Cardiac muscle cell (in vitro differentiated cells and primary cell): Measurements from ENCODE around the gene ACYP2. TPM values are rescaled to one million over a fixed set of nuclear protein-coding genes. Genes with fewer than 3 reads are reported as not detected.

Experiments used
- DNase-seq, 2 donors: peaks; one replicate each; pipeline versions ENCODE4 v3.0.0 to v3.0.0-alpha.2; 2010 to 2017; ENCODE audit warnings: low read depth in 1 of 2, low spot score in 1 of 2
- H3K27ac ChIP-seq: fragments of 200-600 bp; sonication (generic); 2 replicates; pipeline ENCODE4 v1.5.1; 2016
- H3K27me3 ChIP-seq: fragments of 200-600 bp; sonication (generic); 2 replicates; pipeline ENCODE4 v1.6.0; 2016; ENCODE audit warnings: control low read depth
- H3K36me3 ChIP-seq: fragments of 200-600 bp; sonication (generic); 2 replicates; pipeline ENCODE4 v1.5.1; 2016; ENCODE audit warnings: control low read depth
- H3K4me1 ChIP-seq: fragments of 200-600 bp; sonication (generic); 2 replicates; pipeline ENCODE4 v1.8.1; 2017; ENCODE audit warnings: low read depth, mild to moderate bottlenecking, mixed run types
- H3K4me3 ChIP-seq: fragments of 200-600 bp; sonication (generic); 2 replicates; pipeline ENCODE4 v1.5.1; 2016; ENCODE audit warnings: mild to moderate bottlenecking
- H3K9me3 ChIP-seq: fragments of 200-600 bp; sonication (generic); 2 replicates; pipeline ENCODE4 v1.5.1; 2017; ENCODE audit warnings: low read depth, mild to moderate bottlenecking, control low read depth
- polyA plus RNA-seq: library from polyadenylated mRNA; unstranded; fragments of >200 nt; fragmentation: Nextera tagmentation; extraction: Ambion mirVana; gene quantifications from 2 replicates; pipeline ENCODE4 v1.2.1, GENCODE V29; 2016
- total RNA-seq: library from RNA; depleted of rRNA; stranded (reverse); fragments of >200 nt; gene quantifications from 2 replicates; pipeline ENCODE4 v1.2.3, GENCODE V29; 2016
- TF ChIP-seq, protein P1 (sequence below): IDR thresholded peaks from 2 replicates; pipeline ENCODE4 v1.5.1; 2012; ENCODE audit warnings: low read depth, mild to moderate bottlenecking, low read length

ACYP2 gene
- total and polyA plus RNA-seq, 2 experiments from 2014 or later = 12.6 to 46.8 TPM

DNA sequence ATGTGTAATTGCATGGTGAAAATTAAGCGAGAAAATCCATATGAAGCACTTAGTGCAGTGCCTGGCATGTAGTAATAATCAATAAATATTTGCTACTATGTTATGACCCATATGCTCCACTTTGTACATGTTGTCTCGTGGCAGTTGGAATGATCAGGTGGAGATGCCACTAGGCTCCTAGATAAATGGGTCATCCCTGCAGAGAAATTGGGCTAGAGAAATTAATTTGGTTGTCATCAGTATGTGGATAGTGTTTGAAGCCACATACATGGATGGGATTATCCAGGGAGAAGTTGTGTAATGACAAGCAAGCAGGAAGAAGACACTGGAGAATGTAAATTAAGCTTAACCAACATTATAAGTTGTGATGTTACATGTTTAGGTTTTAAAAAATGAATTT is 33.0 kb downstream of the ACYP2 start:
- no peak overlapping the region for H3K4me3 ChIP-seq
- DNase-seq = no peak
- TF ChIP-seq, protein P1, sequence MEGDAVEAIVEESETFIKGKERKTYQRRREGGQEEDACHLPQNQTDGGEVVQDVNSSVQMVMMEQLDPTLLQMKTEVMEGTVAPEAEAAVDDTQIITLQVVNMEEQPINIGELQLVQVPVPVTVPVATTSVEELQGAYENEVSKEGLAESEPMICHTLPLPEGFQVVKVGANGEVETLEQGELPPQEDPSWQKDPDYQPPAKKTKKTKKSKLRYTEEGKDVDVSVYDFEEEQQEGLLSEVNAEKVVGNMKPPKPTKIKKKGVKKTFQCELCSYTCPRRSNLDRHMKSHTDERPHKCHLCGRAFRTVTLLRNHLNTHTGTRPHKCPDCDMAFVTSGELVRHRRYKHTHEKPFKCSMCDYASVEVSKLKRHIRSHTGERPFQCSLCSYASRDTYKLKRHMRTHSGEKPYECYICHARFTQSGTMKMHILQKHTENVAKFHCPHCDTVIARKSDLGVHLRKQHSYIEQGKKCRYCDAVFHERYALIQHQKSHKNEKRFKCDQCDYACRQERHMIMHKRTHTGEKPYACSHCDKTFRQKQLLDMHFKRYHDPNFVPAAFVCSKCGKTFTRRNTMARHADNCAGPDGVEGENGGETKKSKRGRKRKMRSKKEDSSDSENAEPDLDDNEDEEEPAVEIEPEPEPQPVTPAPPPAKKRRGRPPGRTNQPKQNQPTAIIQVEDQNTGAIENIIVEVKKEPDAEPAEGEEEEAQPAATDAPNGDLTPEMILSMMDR = no peak

DNA sequence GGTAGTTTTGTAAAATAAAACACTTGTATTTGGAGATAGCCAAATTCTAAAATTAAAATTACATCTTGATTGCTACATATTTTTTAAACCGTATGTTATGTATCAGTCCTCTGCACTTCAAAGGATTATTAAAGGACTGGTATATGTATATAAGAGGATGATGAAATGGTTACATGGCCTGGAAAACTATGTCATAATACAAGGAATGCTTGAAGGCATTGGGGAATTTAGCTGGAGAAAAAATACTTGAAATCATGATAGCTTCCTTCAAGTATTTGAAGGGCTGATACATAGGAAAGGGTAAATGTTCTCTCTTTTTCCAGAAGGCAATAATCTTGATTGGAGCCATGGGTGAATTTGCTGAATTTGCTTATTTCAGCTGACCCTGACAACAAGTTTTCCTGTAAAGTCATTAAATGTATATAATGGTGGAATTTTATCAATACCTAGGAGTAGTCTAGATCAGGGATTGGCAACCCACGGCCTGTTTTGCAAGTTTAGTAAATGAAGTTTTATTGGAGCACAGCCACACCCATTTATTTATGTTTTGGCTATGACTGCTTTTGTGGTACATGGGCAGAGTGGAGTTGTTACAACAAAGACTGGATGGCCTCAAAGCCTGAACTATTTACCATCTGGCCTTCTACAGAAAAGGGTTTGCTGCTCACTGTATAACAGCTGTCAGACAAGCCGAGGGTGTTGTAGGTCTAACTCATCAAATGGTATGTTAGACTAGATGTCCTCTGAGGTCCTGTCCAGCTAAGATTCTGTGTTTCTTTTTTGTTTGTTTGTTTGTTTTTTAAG is 34.4 kb downstream of the ACYP2 start:
- no peak overlapping the region for H3K27ac ChIP-seq
- DNase-seq = peak in 1 of 2 donors; percentile 62
- H3K36me3 ChIP-seq = no peaks in the 10 kb centered on the region
- no peak overlapping the region for H3K4me3 ChIP-seq
- H3K9me3 ChIP-seq = no peaks in the 10 kb centered on the region
- H3K27me3 ChIP-seq = no peaks in the 10 kb centered on the region
- TF ChIP-seq, protein P1 = no peak
- H3K4me1 ChIP-seq = no peaks in the 10 kb centered on the region

More for the DNA sequence above, 33.0 kb downstream of the ACYP2 start:
- no peaks in the 10 kb centered on the region for H3K4me1 ChIP-seq
- H3K9me3 ChIP-seq = no peaks in the 10 kb centered on the region
- no peaks in the 10 kb centered on the region for H3K36me3 ChIP-seq
- no peak overlapping the region for H3K27ac ChIP-seq
- H3K27me3 ChIP-seq = no peaks in the 10 kb centered on the region

DNA sequence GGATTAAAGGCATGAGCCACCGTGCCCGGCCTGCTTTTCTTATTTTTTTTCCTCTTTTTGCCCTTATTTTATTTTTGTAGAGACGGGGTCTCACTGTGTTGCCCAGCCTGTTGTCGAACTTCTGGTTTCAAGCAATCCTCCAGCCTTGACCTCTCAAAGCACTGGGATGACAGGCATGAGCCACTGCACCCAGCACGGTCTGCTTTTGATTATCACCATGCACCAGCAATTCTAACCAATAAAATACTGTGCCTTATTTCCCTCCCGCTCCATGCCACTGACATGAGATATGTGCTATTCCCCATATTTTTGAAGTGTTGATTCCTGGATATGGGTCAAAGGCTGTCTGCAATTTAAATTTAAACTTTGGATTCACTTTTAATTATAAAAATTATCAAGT is 42.9 kb downstream of the ACYP2 start:
- Histone ChIP-seq H3K9me3 (no peaks in the 10 kb centered on the region), H3K27ac (no peak overlapping the region), H3K27me3 (no peaks in the 10 kb centered on the region), H3K36me3 (no peaks in the 10 kb centered on the region), H3K4me1 (peaks cover 8% of the 10 kb centered on the region), H3K4me3 (no peak overlapping the region)
- TF ChIP-seq, protein P1 = no peak
- no peak for DNase-seq

DNA sequence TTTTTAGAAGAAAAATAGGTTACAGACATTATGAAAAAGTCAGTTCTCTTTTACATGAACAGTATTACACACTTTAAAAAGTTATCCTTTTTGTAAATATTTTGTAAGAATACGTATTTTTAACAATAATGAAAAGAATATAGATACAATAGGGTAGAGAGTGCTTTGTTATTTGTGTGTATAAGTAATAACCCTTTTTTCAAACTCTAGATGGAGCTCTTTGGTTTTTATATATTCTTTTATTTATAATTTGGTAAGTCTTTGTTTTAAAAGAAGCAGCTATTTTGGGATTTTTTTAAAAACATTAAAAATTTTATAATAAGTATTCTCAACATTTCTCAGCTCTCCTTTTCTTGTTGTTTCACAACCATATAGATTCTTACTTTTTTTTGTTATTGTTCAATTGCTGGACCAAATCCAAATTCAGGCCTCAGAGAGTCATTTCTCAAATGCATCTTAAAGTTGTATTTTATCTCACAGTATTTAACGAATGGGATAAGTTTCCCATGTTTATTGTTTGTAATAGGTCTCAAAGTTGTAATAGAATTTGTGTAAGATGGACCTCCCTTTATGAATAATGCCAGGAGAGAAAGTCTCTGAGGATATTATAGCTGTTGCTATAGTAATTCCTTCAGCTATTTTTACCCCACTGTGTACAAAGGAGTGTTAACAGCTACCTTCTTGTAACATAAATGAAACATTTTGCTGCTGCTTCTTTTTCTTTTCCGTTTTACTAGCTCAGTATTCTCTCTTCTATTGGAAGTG is 46.4 kb downstream of the ACYP2 start:
- H3K4me3 ChIP-seq = no peak overlapping the region
- TF ChIP-seq, protein P1 = peak; percentile 22
- no peak overlapping the region for H3K27ac ChIP-seq
- peak in 1 of 2 donors; percentile 26 for DNase-seq
- H3K9me3 ChIP-seq = no peaks in the 10 kb centered on the region
- H3K27me3 ChIP-seq = no peaks in the 10 kb centered on the region
- no peaks in the 10 kb centered on the region for H3K36me3 ChIP-seq
- peaks cover 8% of the 10 kb centered on the region for H3K4me1 ChIP-seq

DNA sequence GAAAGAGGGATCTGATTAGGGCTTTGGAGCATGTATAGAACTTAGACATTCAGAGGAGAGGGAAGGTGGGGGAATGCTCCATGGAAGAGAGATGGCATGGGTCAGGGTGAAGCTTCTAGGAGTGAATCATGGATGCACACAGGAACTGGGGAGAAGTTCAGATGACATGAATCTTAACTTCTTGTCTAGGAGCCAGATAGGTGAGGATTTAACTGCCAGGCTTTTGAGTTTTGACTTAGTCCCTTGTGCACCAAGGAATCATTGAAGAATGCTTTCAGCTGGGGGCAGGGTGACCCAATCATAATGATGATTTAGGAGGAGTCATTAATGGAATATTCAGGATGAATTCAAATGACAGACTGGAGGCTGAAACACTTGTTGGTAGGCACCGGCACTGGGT is 48.7 kb downstream of the ACYP2 start:
- Histone ChIP-seq H3K4me1 (peaks cover 8% of the 10 kb centered on the region), H3K36me3 (no peaks in the 10 kb centered on the region), H3K4me3 (no peak overlapping the region), H3K9me3 (no peaks in the 10 kb centered on the region), H3K27ac (no peak overlapping the region), H3K27me3 (no peaks in the 10 kb centered on the region)
- TF ChIP-seq, protein P1 = no peak
- DNase-seq = no peak
